ENCODE results near the gene SPRED1. TPM values are rescaled to one million over a fixed set of nuclear protein-coding genes. Genes with fewer than 3 reads are reported as not detected.

The SPRED1 gene
- total and polyA plus RNA-seq, 10 of the 15 experiments (the other 5 are each of a cell fraction or from before 2014, with no cell fraction given) = 0.08 to 2.6 (median 0.22) TPM

- Histone ChIP-seq H3K9me3 (replicated peaks; ENCODE audit: control insufficient read depth, insufficient read depth, low read length) (no peaks in the 10 kb centered on the region), H2AFZ (ENCODE audit: control insufficient read depth, low read depth, low read length) (no peak overlapping the region), H3K27me3 (replicated peaks in 1 of 2; ENCODE audit: control insufficient read depth in 2 of 2, insufficient read depth in 2 of 2, low read length in 1 of 2) (no peaks in the 10 kb centered on the region), H3K4me3 (no peak overlapping the region), H3K9ac (ENCODE audit: control insufficient read depth, insufficient read depth, low read length) (no peak overlapping the region), H3K4me2 (ENCODE audit: control insufficient read depth, insufficient read depth) (no peak overlapping the region), H3K79me2 (ENCODE audit: control insufficient read depth, insufficient read depth, low read length) (no peaks in the 10 kb centered on the region), H3K36me3 (ENCODE audit: control insufficient read depth in 2 of 2, insufficient read depth in 2 of 2, low read length in 1 of 2) (no peaks in the 10 kb centered on the region), H3K4me1 (ENCODE audit: control insufficient read depth, insufficient read depth, low read length) (no peaks in the 10 kb centered on the region), H3K27ac (ENCODE audit: control insufficient read depth, insufficient read depth) (no peak overlapping the region), H4K20me1 (ENCODE audit: control insufficient read depth, insufficient read depth) (no peaks in the 10 kb centered on the region)
- 18% methylated on average over 1 of the region's 1 CpG for WGBS (ENCODE audit: insufficient coverage, insufficient replicate concordance, low lambda C conversion rate, missing lambda C conversion rate)
- DNase-seq (ENCODE audit: low read depth, low spot score) = no peak
- CTCF ChIA-PET = no interaction called here
- RAD21 ChIA-PET (ENCODE audit: unreplicated experiment) = no interaction called here
- FAIRE-seq = no peak
- TF ChIP-seq MAX (IDR thresholded peaks at IDR 0.05; ENCODE audit: low read depth, low read length) = no peak
- TF ChIP-seq ZNF24 (IDR thresholded peaks at IDR 0.05) = no peak
- TF ChIP-seq SKIL (IDR thresholded peaks at IDR 0.05; ENCODE audit: low read depth, poor library complexity, severe bottlenecking) = no peak
- TF ChIP-seq CHD2 (IDR thresholded peaks at IDR 0.05; ENCODE audit: borderline replicate concordance, low read depth, low read length) = no peak
- TF ChIP-seq NR2C2 (IDR thresholded peaks at IDR 0.05; ENCODE audit: borderline replicate concordance, control insufficient read depth, insufficient read length, low read depth) = no peak
- no peak for TF ChIP-seq DPF2 (IDR thresholded peaks at IDR 0.05)
- no peak for TF ChIP-seq PML (IDR thresholded peaks at IDR 0.05; ENCODE audit: low read length)
- no peak for TF ChIP-seq YY1 (IDR thresholded peaks at IDR 0.05; ENCODE audit: low read depth, low read length)
- TF ChIP-seq E4F1 (IDR thresholded peaks at IDR 0.05; ENCODE audit: borderline replicate concordance, partially characterized antibody) = no peak
- TF ChIP-seq USF1 (IDR thresholded peaks at IDR 0.05; ENCODE audit: borderline replicate concordance, extremely low read length, insufficient read depth, low read depth, low read length) = no peak
- POLR2A ChIA-PET = no interaction called here
- no peak for ATAC-seq
- no TSS peak for BruUV-seq (replicated peaks)
- intact Hi-C loops (cut with micrococcal nuclease; ENCODE audit: unreplicated experiment) = no loop called here
- SMC1A ChIA-PET (ENCODE audit: uncharacterized antibody, unreplicated experiment) = interaction anchor here (0.8 to 1.6 kb wide), 3 partner anchors 9 to 140 kb away, joined by 3 read pairs; no protein-coding TSS in a partner anchor
- in situ Hi-C loops (cut with MboI) = no loop called here
Measured at GRCh38 chr15:38225381-38225780, 27.3 kb upstream of the SPRED1 start.
